K562 (cell line): Measurements from ENCODE around the gene C6orf15. TPM values are rescaled to one million over a fixed set of nuclear protein-coding genes. Genes with fewer than 3 reads are reported as not detected.

Experiments used
- FOSL1 ChIP-seq: fragments of 200-800 bp; sonication (Bioruptor generic); conservative IDR thresholded peaks from 2 replicates; pipeline ENCODE4 v1.6.1; 2016; ENCODE audit warnings: missing genetic modification characterization, missing compliant biosample characterization
- HDAC6 ChIP-seq: IDR thresholded peaks from 2 replicates; pipeline ENCODE4 v1.6.1; 2012; ENCODE audit warnings: low read depth, mild to moderate bottlenecking, control low read depth, inconsistent platforms, low read length, moderate library complexity
- ZFP36 ChIP-seq: fragments of 150-350 bp; IDR thresholded peaks from 2 replicates; pipeline ENCODE4 v1.6.1; 2018; ENCODE audit warnings: low read length, low read depth; ENCODE audit not compliant: partially characterized antibody
- ZNF318 ChIP-seq, 2 experiments: fragments of 450-650 bp; IDR thresholded peaks; 2 replicates each; pipeline ENCODE4 v1.6.1; 2016; ENCODE audit warnings: mild to moderate bottlenecking in 2 of 2, borderline replicate concordance in 1 of 2, low read depth in 1 of 2, moderate library complexity in 1 of 2
- polyA plus RNA-seq, 8 experiments: library from polyadenylated mRNA; depleted of rRNA in 4 of 8; stranded (reverse) in 5 of 8; unstranded in 3 of 8; fragments of >200 nt; fragmentation: Nextera tagmentation in 2 of 8; fragmentation: Illumina TruSeq in 1 of 8; extraction: Ambion mirVana in 2 of 8; extraction: Trizol in 1 of 8; gene quantifications; 2 replicates each; pipeline versions ENCODE4 v1.2.1 to v1.2.3, GENCODE V29; 2011 to 2014; ENCODE audit warnings: inconsistent platforms in 1 of 8, missing spikeins in 1 of 8
- total RNA-seq, 7 experiments: library from RNA; depleted of rRNA in 6 of 7; stranded (reverse); fragments of >200 nt in 6 of 7; fragmentation: Illumina TruSeq in 2 of 7; extraction: Trizol in 2 of 7; gene quantifications; 2 replicates each; pipeline versions ENCODE4 v1.2.1 to v1.2.3, GENCODE V29; 2011 to 2021; ENCODE audit warnings: low replicate concordance in 1 of 7
- TF ChIP-seq, protein P1 (sequence below): fragments of 450-650 bp; formaldehyde crosslinking; IDR thresholded peaks from 2 replicates; pipeline ENCODE4 v1.4.0; 2022; ENCODE audit warnings: mild to moderate bottlenecking, moderate library complexity
- TF ChIP-seq, protein P2 (sequence below): IDR thresholded peaks from 2 replicates; pipeline ENCODE4 v1.6.1; 2011; ENCODE audit warnings: borderline replicate concordance, low read depth, mild to moderate bottlenecking, moderate library complexity, low read length; ENCODE audit not compliant: insufficient read depth, poor library complexity, severe bottlenecking

The C6orf15 gene
- total and polyA plus RNA-seq, 9 of the 15 experiments (the other 6 are each of a cell fraction or from before 2014, with no cell fraction given), result not detected

DNA sequence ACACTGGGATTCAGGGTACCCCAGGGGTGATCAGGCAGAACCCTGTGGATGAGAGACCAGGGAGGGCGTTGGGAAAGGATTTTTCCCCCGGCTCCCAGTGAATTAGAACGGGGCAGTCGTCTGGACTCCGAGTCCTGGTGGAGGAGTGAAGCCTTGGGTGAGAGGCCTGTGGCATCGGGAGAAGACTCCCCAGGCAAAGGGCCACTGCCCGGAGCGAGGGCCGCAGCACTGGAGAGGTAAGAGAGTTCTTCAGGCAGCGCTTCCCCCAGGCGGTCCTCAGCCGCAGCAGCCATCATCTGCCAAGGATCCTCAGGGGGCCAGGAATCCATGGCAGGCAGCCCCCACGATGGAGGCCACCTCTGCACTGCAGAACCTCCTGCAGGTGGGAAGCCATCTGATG lies 663 bp downstream of the C6orf15 start (continued):
- no peak for TF ChIP-seq ZNF318 (IDR thresholded peaks at IDR 0.05; ENCODE audit: borderline replicate concordance in 1 of 2, low read depth in 1 of 2)
- TF ChIP-seq, protein P1, sequence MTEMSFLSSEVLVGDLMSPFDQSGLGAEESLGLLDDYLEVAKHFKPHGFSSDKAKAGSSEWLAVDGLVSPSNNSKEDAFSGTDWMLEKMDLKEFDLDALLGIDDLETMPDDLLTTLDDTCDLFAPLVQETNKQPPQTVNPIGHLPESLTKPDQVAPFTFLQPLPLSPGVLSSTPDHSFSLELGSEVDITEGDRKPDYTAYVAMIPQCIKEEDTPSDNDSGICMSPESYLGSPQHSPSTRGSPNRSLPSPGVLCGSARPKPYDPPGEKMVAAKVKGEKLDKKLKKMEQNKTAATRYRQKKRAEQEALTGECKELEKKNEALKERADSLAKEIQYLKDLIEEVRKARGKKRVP (CRISPR knock-in tag), result no peak
- TF ChIP-seq ZFP36, result no peak
- TF ChIP-seq FOSL1 (tag), result no peak
- TF ChIP-seq, protein P2, sequence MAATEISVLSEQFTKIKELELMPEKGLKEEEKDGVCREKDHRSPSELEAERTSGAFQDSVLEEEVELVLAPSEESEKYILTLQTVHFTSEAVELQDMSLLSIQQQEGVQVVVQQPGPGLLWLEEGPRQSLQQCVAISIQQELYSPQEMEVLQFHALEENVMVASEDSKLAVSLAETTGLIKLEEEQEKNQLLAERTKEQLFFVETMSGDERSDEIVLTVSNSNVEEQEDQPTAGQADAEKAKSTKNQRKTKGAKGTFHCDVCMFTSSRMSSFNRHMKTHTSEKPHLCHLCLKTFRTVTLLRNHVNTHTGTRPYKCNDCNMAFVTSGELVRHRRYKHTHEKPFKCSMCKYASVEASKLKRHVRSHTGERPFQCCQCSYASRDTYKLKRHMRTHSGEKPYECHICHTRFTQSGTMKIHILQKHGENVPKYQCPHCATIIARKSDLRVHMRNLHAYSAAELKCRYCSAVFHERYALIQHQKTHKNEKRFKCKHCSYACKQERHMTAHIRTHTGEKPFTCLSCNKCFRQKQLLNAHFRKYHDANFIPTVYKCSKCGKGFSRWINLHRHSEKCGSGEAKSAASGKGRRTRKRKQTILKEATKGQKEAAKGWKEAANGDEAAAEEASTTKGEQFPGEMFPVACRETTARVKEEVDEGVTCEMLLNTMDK, result no peak
- TF ChIP-seq HDAC6, result no peak
